AG08395 (cell line): ENCODE data around the gene PICALM.
"Not testable (repeated sequence)": the region's sequence is repeated elsewhere in the genome, so short reads cannot be mapped to it uniquely, and the experiment has no call there.

Experiments
- DNase-seq: peaks from one replicate; pipeline ENCODE4 v3.0.0; 2012; ENCODE audit warnings: mixed read lengths, low spot score

PICALM gene

DNA sequence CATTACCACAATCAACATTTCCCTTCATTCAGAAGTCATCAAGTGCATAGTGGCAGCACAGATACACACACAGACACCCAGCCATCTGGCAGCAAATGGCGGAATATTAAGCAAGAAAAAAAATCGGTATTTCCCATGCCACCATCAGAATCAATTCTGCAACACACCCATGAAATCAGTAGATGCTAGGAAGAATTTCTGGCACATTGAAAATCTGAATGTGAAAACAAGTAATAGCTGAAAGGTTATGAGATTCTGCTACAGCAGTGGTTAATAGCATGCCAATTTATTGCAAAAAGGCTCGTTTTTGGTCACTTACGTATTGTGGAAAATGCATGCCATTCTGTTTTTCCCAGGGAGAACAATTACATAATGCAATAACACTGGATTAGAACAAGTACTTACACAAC, 91.1 kb downstream of the PICALM start:
- DNase-seq = no peak

DNA sequence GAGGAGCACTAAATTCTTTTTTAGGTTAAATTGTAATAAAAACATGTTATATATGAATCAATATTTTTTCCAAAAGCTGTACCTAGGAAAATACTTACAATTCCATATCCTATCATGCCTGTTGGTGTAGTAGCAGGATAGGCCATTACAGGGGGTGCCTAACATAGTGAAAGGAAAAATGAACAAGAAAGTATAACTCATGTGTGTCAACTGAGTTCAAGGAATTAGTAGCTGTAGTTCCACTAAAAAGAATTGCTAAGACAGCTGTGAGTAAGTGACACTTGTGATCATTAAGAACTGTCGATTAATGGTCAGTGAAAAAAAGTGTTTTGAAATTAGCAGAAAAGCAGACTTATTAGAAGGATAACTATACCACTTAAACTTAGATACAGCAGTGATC, 92.4 kb downstream of the PICALM start:
- no peak for DNase-seq

GRCh38 chr11:85974122-85974521, 94.8 kb downstream of the PICALM start:
- peak; percentile 3 for DNase-seq

DNA sequence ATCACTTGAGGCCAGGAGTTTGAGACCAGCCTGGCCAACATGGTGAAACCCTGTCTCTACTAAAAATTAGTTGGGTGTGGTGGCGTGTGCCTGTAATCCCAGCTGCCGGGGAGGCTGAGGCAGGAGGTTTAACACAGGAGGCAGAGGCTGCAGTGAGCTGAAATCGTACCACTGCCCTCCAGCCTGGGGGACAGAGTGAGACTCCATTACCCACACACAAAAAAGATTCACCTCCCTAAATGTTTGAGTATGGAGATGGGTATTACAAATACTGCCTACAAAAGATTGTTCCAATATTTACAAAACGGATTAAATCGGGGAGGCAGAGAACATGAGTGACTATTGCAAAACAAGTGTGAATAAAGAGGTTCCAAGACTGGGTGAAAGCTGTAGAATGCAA, 98.3 kb downstream of the PICALM start:
- no peak for DNase-seq

DNA sequence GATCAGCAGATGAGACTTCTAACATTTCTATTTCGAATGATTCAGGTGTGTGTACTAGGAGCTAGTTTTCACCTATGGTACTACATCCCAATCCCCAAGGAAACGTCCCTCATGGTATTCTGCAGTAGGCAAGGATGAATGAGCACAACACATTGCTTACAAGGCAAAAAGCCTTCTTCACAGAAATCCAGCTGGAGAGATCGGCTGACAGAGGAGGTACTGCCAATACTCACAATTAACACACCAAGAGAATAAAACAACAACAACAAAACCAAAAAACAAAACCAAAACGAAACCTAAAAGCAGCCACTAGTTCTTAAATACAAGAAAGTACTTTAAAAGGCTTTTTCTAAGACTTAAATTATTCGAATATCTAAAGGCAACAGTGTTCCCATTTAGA, 101.4 kb downstream of the PICALM start:
- DNase-seq = no peak

GRCh38 chr11:85965202-85965601, 103.7 kb downstream of the PICALM start:
- no peak for DNase-seq

- DNase-seq = no peak
Measured at GRCh38 chr11:85961930-85962363, 106.9 kb downstream of the PICALM start.

- no peak for DNase-seq
Measured at GRCh38 chr11:85961130-85961529, 107.8 kb downstream of the PICALM start.

GRCh38 chr11:85960678-85961077, 108.2 kb downstream of the PICALM start:
- no peak for DNase-seq

- DNase-seq = peak; percentile 54
Measured at GRCh38 chr11:85955531-85955930, 113.4 kb downstream of the PICALM start.

DNA sequence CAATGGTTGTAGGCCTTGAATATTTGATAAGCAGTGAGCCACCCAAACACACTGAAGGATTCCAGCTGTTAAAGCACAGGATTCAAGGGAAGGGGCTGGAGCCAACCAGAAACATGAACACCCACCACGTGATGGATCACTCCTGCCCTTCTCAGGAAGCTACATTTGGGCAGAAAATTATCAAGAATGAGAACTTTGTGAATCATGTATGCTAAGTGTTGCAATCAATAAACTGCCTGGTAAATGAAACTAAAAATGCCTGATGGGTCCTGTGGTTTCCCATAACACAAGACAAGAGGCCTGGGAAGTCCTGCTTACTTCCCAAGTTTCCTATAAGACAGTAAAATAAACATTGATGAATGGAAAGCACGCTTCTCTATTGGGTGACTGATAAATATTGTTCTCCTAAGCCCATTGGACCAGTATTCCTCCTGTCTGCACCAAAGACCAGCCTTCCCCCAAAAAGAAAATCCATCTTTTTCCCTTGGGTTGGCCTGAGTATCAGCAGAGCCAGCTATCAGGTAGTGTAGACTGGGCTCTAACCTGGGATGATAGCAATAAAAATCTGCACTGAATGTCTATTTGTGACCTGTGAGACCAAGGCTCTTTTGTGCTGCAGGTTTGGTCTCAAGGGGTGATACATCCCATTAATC, 115.3 kb downstream of the PICALM start:
- DNase-seq = no peak

DNA sequence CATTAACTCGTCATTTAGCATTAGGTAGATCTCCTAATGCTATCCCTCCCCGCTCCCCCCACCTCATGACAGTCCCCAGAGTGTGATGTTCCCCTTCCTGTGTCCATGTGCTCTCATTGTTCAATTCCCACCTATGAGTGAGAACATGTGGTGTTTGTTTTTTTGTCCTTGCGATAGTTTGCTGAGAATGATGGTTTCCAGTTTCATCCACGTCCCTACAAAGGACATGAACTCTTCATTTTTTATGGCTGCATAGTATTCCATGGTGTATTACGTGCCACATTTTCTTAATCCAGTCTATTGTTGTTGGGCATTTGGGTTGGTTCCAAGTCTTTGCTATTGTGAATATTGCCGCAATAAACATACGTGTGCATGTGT, 116.8 kb downstream of the PICALM start:
- not testable (repeated sequence) for DNase-seq

GRCh38 chr11:85951428-85952107, 117.3 kb downstream of the PICALM start:
- DNase-seq = no peak

DNA sequence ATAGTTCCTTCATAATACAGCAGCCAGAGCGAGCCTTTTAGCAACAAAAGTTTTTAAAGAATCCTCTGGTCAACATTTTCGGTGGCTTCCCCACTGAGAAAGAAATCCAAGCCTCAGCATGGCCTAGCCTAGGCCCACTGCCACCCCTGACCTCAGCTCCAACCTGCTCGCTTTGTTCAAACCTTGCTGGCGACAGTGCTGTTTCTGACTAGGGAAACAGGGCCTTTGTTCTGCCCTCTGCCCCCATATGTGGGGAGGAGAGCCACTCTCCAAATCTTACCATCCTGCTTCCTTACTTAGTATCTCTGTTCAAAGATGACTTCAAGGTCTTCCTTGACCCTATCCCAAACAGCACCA, 117.9 kb downstream of the PICALM start:
- no peak for DNase-seq

- no peak for DNase-seq
Measured at GRCh38 chr11:85950317-85951048, 118.4 kb downstream of the PICALM start.

GRCh38 chr11:85949798-85950197, 119.1 kb downstream of the PICALM start:
- no peak for DNase-seq

DNA sequence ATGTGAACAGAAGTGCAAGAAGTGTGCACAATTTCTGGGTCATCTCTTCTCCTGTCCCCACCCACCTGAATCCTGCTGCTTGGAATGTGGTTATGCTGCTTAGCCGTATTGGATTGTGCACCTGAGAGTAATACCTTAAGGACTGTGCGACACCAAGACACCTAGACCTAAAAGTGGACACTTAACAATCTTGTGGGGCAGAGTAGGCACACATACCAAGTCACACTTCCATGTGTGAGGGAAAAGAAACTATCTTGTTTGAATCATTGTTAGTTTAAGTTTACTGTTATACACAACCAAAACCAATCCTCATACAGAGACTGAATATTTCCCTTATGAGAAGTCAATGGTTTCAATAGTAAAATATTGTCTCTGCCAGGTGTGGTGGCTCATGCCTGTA, 120.0 kb downstream of the PICALM start:
- no peak for DNase-seq

GRCh38 chr11:85947431-85948272, 121.2 kb downstream of the PICALM start:
- peak; percentile 83 for DNase-seq

DNA sequence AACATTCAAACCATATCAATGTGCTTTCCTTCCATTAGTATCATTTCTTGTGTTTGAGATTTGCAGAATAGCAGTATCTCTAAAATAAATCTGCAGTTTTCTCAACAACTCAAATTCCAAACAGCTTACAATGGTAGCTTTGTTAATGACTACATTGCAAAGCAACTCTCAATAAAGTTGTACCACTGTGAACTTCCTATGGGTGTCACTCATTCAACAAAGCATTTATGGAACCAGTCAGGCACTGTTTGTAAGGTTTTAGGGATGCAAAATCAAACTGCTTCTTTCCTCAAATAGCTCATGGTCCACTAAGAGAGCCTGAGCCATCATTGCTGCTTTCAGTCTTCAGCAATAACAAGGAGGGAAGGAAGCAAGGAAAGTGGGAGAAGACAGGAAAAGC, 122.7 kb downstream of the PICALM start:
- DNase-seq = peak; percentile 16

GRCh38 chr11:85945788-85946187, 123.1 kb downstream of the PICALM start:
- DNase-seq = no peak

DNA sequence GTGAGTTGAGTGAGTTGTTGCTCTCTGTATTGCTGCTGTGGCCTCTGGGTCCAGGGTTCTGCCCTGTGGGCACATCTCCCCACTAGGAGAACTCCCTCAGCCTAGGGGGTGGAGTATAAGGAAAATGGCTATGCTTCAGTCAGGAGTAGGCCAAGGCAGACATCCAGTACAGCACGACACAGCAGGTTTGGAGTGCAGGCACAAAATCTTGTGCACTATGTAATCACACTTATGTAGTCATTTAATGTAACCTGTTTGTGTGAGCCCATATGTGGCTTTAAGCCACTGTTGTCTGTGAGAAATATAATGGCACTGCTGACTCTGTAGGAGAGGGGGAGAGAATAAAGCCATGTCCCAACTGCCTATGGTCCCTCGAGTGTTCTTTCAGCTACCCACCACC, 123.6 kb downstream of the PICALM start:
- DNase-seq = no peak

- DNase-seq = peak; percentile 73
Measured at GRCh38 chr11:85941380-85941973, 127.4 kb downstream of the PICALM start.
